GF-D8 (cell line): ENCODE measurements around the gene NT5DC2.

Experiments used
- DNase-seq: peaks from one replicate; lab custom pipeline; 2025; lab: John Stamatoyannopoulos, UW

NT5DC2 gene

GRCh38 chr3:52533623-52534280 is at the start of gene NT5DC2:
Gene NT5DC2, minus strand, starts transcription at chr3:52533857. Its CDS starts 120 bp downstream, at chr3:52533737.
- DNase-seq: no peak

- DNase-seq: no peak
Measured at GRCh38 chr3:52574056-52574965, 40.7 kb upstream of the NT5DC2 start.

- no peak for DNase-seq
Measured at GRCh38 chr3:52572221-52572620, 38.6 kb upstream of the NT5DC2 start.

- no peak for DNase-seq
Measured at GRCh38 chr3:52570076-52570475, 36.4 kb upstream of the NT5DC2 start.

- DNase-seq: no peak
Measured at GRCh38 chr3:52568069-52568468, 34.4 kb upstream of the NT5DC2 start.

- no peak for DNase-seq
Measured at GRCh38 chr3:52563984-52564383, 30.3 kb upstream of the NT5DC2 start.

GRCh38 chr3:52561028-52561747 is 27.5 kb upstream of the NT5DC2 start:
- no peak for DNase-seq

GRCh38 chr3:52558436-52558835 is 24.8 kb upstream of the NT5DC2 start:
- DNase-seq: no peak

GRCh38 chr3:52557011-52557960 is 23.6 kb upstream of the NT5DC2 start:
- no peak for DNase-seq

GRCh38 chr3:52555056-52555455 is 21.4 kb upstream of the NT5DC2 start:
- no peak for DNase-seq

- DNase-seq: no peak
Measured at GRCh38 chr3:52554026-52554755, 20.5 kb upstream of the NT5DC2 start.

GRCh38 chr3:52552089-52552488 is 18.4 kb upstream of the NT5DC2 start:
- no peak for DNase-seq

- no peak for DNase-seq
Measured at GRCh38 chr3:52551118-52551517, 17.5 kb upstream of the NT5DC2 start.

GRCh38 chr3:52547143-52547542 is 13.5 kb upstream of the NT5DC2 start:
- no peak for DNase-seq

GRCh38 chr3:52546111-52546901 is 12.6 kb upstream of the NT5DC2 start:
- no peak for DNase-seq

- no peak for DNase-seq
Measured at GRCh38 chr3:52544937-52545336, 11.3 kb upstream of the NT5DC2 start.

- no peak for DNase-seq
Measured at GRCh38 chr3:52541050-52541449, 7.4 kb upstream of the NT5DC2 start.

GRCh38 chr3:52539010-52539653 is 5.5 kb upstream of the NT5DC2 start:
- DNase-seq: peak; percentile 7

- no peak for DNase-seq
Measured at GRCh38 chr3:52537726-52538421, 4.2 kb upstream of the NT5DC2 start.
